Stimulated activated CD8-positive, alpha-beta memory T cell treated with anti-CD3 and anti-CD28 coated beads, Interleukin-2, amount 100 ng/mL, for 48 hours (primary cell): Measurements from ENCODE around the gene TCAP.

Source experiments
- DNase-seq, 2 donors: peaks; one replicate each; pipeline ENCODE4 v3.0.0-alpha.2; 2020; ENCODE audit warnings: low read depth in 2 of 2

TCAP gene

DNA sequence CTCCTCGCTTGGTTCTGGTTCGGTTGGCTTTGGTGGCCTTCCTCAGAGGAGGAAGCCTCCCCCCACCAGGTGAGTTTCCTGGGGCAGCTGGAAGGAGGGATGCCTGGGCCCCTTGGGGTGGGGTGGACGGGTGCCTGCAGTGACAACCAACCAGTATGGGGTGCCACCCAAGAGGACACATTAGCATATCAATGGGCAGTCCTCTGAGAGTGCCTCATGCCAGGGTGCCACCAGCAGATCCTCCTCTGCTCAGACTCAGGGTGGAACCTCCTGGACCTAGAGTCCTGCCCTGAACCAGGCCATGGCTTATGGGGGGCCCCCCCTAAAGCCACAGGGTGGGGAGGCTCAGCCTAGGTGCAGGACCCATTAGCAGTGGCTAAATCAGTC, 35.7 kb upstream of the TCAP start:
- DNase-seq = no peak

- DNase-seq = no peak
Measured at GRCh38 chr17:39629898-39630297, 35.3 kb upstream of the TCAP start.

- no peak for DNase-seq
Measured at GRCh38 chr17:39631403-39631802, 33.7 kb upstream of the TCAP start.

GRCh38 chr17:39632153-39632941, 32.8 kb upstream of the TCAP start:
- no peak for DNase-seq

DNA sequence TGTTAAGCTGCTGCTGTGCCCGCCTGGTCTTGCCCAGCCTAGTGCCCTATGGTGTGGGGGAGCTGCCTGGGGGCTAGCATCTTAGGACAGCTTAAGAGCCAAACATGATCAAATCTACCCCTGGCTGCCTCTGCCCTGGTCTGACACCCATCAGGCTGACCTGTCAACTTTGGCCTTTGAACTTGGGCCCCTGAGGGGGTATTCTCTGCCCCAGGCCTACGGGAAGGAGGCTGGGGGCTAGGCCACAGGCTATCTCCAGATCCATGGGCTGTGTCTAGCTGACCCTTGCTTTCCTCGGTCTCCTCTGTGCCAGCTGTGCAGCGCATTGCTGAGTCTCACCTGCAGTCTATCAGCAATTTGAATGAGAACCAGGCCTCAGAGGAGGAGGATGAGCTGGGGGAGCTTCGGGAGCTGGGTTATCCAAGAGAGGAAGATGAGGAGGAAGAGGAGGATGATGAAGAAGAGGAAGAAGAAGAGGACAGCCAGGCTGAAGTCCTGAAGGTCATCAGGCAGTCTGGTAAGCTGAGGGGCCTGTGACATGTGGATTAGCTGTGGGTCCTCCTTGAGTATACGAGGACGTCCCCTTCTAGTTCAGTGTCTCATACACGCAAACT, 31.5 kb upstream of the TCAP start:
- DNase-seq = no peak

GRCh38 chr17:39634384-39634871, 30.7 kb upstream of the TCAP start:
- no peak for DNase-seq

GRCh38 chr17:39635614-39636176, 29.5 kb upstream of the TCAP start:
- no peak for DNase-seq

DNA sequence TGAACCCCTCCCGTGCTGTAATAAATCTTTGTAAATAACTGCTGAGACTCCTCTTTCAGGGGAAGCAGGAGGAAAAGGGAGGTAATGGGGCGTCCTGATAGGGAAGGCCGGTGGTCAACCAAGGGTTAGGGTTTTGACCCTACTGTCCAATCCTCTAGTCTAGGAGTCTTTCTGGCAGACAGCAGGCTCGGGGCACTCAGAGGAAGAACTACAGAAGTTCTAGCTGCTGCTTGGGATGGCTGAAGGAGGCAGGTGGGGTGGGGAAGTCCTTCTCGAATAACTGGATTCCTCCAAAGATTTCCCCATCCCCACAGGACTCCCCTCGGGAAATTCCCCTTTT, 28.6 kb upstream of the TCAP start:
- DNase-seq = no peak

DNA sequence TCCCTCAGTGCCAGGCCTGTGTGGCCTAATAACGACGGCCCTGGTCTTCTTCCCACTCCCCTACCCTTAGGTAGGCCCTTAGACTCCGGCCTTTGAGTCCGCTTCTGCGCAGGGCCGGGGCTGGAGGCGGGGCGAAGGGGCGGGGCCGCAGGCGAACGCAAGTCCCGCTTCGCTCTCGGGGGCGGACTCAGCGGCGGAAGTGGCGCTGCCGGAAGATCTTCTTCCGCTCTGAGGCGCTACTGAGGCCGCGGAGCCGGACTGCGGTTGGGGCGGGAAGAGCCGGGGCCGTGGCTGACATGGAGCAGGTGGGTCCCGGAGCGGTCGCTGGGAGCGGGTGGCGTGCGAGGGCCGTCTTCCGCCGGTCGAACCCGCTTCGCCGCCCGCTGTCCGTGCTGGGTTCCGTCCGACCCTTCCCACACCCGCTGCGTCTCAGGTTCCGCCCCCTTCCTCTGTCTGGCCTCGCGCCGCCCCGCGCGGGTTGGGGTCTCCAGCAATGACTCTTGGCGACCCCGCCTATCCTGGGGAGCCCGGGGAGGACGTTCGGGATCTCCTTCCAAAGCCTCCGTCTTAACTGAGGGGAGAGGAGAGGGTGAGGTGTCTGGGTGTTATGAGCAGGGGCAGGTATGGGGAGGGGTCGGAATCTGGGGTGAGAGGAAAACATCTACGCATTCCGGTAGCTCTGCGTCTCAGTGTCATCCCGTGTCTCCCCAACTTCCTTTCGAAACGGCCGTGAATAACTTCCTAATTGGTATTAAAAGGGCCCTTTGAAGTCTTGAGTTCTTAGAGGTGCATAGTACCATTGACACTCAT, 28.0 kb upstream of the TCAP start, which contains the start of gene STARD3:
Gene STARD3, plus strand, starts transcription at position 218 of the 810 bp plus-strand sequence. CDS start 16,388 bp downstream, outside the sequence.
- peak; percentile 90 for DNase-seq

DNA sequence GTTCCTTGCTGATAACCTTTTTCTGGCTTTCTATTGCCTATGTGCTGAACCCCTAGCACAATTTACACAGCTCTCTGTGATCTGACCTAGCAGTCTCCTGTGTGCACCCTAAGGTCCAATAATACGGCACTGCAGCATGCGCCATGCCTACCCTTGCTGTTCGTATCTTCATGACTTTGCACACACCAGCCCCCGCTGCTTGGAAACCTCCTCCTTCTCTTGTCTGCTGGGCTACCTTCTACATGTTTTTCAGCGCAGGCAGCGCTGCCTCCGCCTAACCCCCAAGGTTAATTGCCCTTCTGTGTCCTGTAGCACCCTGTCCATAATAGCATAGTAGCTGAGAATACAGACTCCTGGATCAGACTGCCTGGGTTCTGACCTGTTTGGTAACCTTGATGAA, 26.8 kb upstream of the TCAP start:
- no peak for DNase-seq

GRCh38 chr17:39639043-39639442, 26.1 kb upstream of the TCAP start:
- no peak for DNase-seq

GRCh38 chr17:39639566-39640458, 25.3 kb upstream of the TCAP start:
- no peak for DNase-seq

- DNase-seq = no peak
Measured at GRCh38 chr17:39640591-39641031, 24.5 kb upstream of the TCAP start.

- DNase-seq = no peak
Measured at GRCh38 chr17:39641097-39641496, 24.1 kb upstream of the TCAP start.

DNA sequence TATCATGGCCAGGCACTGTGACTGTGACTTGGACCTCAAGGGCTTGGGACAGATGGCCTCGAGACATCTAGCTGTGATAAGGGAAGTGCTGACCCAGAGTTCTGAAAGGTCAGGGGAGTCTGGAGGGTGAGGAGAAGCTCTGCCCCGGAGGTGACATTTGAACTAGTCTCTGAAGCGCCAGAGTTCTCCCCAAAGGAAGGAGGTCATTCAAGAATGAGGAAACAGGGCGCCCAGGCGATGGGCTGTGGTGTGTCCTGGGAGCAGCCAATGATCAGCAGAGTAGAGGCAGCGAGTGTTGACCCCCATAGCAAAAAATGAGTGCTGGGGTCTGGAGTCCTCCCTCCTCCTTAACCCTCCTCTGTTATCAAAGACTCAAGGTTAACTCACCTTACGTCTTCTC, 23.3 kb upstream of the TCAP start:
- no peak for DNase-seq

DNA sequence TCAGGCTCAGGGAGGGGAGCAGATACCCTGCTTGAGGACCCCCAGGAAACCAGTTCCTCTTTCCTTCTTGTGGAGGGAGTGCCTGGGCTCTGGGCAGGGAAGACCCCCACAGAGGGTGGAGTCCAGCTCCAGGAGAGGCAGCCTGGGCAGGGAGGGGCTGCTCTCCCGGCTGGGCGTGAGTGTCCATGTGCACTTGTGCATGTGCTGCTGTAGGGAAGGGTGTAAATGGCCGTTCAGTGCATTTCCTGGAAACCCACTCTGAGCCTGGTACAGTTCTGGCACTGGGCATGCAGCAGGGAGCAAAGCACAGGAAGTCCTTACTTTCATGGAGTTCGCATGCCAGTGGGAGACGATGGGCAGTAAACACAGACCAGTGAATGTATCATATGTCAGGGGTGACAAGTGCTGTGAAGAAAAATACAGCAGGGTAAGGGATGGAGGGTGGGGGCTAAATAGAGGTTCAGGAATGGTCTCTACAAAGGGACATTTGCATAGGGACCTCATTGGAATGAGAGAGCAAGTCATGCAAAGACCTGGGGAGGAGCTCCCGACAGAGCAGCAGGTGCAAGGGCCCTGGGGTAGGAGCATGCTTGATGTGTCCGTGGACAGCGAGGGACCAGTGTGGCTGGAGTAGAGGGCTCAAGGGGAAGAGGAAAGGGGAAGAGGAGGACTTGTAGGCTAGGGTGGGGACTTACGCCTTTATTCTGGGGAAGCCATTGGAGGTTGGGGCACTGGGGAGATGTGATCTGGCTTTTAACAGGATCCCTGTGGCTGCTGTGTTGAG, 22.7 kb upstream of the TCAP start:
- no peak for DNase-seq

GRCh38 chr17:39643271-39643670, 21.9 kb upstream of the TCAP start:
- DNase-seq = no peak

- no peak for DNase-seq
Measured at GRCh38 chr17:39647256-39647655, 17.9 kb upstream of the TCAP start.

DNA sequence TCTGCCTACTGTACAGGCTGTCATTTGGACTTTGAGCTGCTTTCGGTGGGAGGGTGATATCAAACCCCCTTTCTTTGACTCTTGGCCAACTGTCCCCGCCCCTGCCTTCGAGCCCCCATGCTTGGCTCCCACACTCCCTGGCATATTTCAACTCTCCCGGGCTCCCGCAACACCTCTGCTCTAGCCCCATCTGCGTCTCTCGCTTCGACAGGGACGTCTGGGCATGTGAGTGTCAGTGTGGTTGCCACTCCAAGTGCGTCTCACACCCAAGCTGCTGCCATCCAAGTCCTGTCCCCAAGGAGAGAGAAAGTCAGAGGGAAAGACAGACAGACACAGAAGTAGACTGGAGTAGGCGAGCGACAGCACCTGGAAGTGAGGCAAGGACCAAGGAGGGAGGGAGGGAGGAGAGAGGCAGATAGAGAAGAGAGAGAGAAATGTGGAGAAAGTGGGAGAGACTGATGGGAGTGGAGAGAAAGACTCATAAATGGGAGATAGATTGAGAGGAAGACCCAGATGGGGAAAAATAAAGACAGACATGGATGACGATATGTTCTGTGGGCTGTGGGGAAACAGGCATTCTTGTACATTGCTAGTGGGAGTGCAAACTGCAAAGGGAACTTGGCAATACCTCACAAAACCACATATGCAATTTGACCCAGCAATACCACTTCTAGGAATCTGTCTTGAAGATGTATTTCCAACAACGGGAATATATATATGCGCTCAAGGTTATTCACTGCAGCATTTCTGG, 16.4 kb upstream of the TCAP start:
- DNase-seq = no peak
